ENCODE results near the gene SLC16A6.

GRCh38 chr17:68292689-68293040, 1.7 kb upstream of the SLC16A6 start:
- TF ChIP-seq CTCF (IDR thresholded peaks at IDR 0.05) = no peak
- TF ChIP-seq NFIC (IDR thresholded peaks at IDR 0.05; ENCODE audit: borderline replicate concordance) = no peak
- TF ChIP-seq YY1 (IDR thresholded peaks at IDR 0.05; ENCODE audit: low read depth) = no peak
- TF ChIP-seq EP300 (IDR thresholded peaks at IDR 0.05; ENCODE audit: borderline replicate concordance in 1 of 2, low read depth in 1 of 2, low read length in 1 of 2) = no peak
- no peak for TF ChIP-seq CHD2 (IDR thresholded peaks at IDR 0.05; ENCODE audit: low read length, partially characterized antibody)
